GM19238 (cell line): ENCODE data around the gene BRIX1.
A peak's percentile ranks its signal among the peaks of the same experiment; 100 is the strongest.
"Not testable (repeated sequence)": the region's sequence is repeated elsewhere in the genome, so short reads cannot be mapped to it uniquely, and the experiment has no call there.

Source experiments
- DNase-seq: peaks from one replicate; pipeline ENCODE4 v3.0.0; 2011; ENCODE audit warnings: low spot score; ENCODE audit not compliant: insufficient read length

The BRIX1 gene

GRCh38 chr5:34914671-34915138 is 806 bp upstream of the BRIX1 start:
- no peak for DNase-seq

DNA sequence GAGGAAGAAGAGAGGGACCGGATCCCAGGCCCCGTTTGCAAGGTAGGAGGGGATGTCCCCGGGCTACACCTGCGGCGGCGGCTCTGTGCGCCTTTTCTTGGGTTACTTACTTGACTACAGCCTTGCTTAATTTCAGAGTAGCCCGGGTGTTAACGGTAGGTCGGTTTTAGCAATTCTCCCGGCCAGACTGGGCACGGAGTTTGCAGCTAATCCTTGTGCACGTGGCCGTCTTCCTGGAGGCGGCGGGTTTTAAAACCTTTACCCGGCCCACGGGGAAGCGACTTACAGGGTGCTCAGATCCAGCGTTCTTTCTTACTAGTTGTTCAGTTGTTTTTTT is 313 bp downstream of the BRIX1 start:
- no peak for DNase-seq

GRCh38 chr5:34916518-34916917 is 1.0 kb downstream of the BRIX1 start:
- DNase-seq: no peak

- no peak for DNase-seq
Measured at GRCh38 chr5:34918025-34918424, 2.5 kb downstream of the BRIX1 start.

DNA sequence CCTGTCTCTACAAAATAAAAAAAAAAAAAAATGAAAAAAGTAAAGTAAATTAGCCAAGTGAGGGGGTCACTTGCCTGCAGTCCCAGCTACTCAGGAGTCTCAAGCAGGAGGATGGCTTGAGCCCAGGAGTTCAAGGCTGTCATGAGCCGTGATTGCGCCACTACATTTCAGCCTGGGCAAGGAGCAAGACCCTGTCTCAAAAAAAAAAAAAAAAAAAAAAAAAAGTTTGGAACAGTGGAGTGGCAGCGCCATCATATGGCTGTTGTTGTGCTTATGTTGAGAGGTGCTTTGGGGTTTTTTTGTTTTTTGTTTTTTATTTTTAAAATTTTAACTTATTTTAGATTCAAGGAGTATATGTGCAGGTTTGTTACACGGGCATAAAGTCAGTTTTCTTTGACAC is 3.6 kb downstream of the BRIX1 start:
- no peak for DNase-seq

DNA sequence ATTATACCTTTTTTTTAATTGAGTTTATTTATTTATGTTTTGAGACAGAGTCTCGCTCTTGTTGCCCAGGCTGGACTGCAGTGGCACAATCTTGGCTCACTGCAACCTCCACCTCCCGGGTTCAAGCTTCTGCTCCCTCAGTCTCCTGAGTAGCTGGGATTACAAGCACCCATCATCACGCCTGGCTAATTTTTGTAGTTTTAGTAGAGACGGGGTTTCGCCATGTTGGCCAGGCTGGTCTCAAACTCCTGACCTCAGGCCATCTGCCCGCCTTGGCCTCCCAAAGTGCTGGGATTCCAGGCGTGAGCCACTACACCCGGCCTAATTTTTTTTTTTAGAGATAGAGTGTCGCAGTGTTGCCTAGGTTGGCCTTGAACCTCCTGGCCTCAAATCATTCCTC is 7.7 kb downstream of the BRIX1 start:
- not testable (repeated sequence) for DNase-seq

DNA sequence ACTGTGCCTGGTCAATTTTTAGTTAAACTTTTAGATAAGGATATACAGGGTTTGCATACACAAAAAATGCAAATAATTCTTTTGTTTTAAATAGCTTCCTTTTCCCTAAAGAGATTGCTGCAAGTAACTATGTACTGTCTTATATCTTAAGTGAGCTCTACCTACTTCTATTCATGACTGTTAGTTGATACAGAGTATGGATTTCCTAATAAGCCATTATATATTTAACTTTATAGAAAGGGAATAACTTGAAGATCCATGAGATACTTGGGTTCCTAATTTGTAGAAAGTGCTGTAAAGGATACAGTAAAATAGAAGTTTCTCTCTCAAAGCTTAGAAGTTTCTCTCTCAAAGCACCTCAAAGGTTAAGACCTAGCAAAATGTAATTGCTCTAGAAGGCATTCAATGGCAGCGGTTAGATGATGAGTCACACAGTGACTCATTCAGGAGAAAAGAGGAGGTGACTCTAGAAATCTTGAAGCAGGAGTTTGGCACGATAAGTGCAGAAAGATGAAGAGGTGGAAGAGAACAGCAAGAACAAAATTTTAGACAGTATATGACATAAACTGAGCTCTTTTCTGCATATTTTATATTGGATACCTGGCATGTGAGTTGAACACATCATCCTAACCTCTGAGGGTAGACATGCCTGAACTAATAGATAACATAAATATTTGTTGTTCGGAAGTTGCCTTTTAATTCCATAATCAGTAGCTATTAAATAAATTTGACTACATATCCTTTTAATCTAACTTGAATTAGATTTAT is 8.4 kb downstream of the BRIX1 start:
- DNase-seq: no peak

DNA sequence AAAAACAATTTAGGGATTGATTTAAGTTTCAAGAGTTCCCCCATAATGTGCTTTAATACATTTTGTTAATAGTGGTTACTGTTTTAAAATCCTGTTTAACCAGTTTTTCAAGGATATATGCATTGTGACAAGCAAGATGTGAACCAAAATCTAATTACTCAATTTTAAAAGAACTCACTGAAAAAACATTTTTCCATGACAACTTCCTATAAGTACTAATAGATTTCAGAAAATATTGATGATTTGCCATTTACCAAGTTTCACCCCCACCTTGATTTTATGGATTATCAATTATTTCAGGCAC is 8.9 kb downstream of the BRIX1 start:
- no peak for DNase-seq

DNA sequence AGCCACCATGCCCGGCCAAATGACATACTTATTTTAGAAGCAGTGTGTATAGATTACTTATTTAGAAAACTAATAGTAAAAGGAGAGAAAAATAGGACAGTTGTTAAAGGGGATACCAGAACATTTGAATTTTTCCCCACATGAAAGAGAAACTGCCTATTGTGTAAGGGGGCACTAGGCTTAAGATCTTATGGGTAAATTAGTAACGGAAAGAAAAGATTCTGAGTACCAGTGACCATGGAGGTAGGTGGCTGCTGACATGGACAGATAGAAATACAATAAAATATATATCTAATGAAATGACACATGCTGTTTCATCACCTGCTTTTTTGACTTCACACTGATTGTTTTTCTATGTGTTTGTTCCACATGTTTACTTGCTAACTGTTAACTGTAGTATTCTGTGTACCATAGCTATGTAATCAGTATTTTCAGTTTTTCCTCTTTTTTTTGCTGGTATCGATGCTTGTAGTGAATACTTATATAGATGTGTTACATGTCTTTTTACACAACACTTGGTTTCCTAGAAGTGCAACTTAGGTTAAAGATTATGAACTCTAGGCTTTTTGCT is 10.9 kb downstream of the BRIX1 start:
- no peak for DNase-seq

DNA sequence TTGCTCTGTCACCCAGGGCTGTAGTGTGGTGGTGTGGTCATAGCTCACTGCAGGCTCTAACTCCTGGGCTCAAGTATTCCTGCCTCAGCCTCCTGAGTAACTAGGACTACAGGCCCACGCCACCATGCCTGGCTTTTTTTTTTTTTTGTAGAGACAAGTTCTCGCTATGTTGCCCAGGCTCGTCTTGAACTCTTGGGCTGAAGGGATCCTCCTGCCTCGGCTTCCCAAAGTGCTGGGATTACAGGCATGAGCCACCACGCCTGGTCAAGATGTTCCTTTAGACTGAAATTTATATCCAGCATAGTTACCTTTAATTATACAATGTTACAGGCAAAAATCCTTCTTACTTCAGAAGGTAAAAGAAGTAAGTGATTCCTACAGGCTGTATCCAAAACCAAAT is 12.3 kb downstream of the BRIX1 start:
- DNase-seq: no peak

DNA sequence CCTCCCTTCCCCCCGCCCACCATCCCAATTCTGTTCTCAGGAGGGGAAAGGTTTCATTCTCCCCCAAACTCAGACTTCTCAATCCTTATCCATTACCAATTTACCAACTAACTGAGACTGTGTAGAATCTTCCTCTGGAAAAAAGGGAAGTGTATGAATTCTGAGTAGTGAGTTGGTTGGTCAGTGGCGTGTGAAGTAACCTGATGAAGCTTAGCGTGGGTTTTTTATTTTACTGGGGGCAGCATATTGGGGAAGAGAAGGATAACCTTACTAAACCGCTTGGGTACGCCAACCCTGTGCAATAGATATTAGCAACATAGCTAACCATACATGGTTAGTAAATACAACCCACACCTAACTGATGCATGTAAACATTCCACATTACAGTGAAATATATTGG is 12.8 kb downstream of the BRIX1 start:
- DNase-seq: no peak

DNA sequence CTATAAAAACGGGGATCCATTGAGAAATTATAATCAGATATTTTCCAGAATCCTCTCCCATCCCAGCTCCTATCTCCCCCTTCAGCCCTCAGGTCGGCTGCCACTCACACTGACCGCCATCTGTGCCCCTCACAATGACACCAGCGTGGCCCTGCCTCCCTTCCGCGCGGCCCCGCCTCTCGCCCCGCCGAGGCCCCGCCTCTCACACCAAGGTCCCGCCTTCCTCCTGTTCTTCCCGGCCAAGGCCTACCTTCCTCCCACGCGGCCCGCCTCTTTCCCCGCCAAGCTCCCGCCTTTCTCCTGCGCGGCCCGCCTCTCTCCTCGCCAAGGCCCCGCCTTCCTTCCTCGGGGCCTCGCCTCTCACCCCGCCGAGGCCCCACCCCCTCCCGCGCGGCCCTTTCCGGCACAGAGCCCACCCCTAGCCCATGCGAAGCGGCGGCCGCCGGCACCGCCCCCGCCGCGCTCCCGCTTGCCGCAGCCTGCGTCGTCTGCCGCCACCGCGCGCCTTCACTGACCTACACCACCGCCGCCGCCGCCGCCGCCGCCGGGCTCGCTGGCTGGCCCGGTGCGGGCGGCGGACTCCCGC is 13.7 kb downstream of the BRIX1 start, which contains the start of gene DNAJC21:
Gene DNAJC21, plus strand, starts transcription at position 426 of the 586 bp plus-strand sequence. CDS start 261 bp downstream, outside the sequence.
- DNase-seq: peak; percentile 91

DNA sequence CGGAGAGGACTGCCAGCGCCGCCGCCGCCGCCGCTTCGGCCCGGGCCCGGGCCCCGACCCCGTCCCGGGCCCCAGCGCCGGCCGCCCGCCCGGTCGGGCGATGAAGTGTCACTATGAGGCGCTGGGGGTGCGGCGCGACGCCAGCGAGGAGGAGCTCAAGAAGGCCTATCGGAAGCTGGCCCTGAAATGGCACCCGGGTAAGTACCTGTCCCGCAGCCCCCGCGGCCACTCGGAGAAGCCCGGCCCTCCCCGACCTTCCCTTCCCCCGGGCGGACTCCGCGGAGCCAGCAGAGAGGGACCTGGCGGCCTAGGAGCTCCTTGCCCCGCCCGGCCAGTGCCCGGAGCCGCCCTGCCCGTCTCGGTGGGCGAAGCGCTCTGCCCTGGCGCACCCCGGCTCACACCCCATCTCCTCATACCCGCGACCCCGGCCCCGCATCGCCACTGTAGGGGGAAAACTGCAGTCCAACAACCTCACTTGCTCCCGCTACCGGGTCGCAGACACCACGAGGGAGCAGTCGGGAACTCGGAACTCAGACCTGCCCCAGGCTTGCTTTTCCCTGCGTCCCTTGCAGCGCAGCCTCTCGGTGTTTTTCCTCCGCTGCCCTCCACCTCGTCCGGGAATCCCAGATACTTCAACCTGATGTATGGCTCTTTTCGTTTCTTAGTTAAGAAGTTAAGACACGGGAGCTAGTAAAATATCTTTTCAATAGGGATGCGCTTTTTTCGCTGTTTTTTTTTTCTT is 14.4 kb downstream of the BRIX1 start:
- peak; percentile 74 for DNase-seq

DNA sequence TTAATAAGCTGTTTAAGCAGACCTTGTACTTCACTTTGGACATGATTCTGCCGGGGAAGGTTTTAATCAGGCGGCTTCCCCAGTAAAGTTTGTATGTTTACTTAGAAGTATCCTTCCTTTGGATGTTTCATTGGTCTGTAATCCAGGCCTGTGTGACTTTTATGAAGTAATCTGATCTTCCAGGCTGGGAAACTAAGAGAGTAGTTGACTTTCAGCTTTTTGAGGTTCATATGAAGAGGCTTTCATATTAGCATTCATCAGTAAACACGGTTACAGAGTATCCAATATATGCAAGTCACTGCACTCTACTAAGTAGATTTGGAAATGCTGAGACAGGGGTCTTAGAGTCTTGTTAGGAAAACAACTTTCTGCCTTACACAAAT is 14.9 kb downstream of the BRIX1 start:
- no peak for DNase-seq

- no peak for DNase-seq
Measured at GRCh38 chr5:34930870-34931269, 15.4 kb downstream of the BRIX1 start.

GRCh38 chr5:34932947-34933346 is 17.4 kb downstream of the BRIX1 start:
- no peak for DNase-seq

- DNase-seq: no peak
Measured at GRCh38 chr5:34941936-34942335, 26.4 kb downstream of the BRIX1 start.

DNA sequence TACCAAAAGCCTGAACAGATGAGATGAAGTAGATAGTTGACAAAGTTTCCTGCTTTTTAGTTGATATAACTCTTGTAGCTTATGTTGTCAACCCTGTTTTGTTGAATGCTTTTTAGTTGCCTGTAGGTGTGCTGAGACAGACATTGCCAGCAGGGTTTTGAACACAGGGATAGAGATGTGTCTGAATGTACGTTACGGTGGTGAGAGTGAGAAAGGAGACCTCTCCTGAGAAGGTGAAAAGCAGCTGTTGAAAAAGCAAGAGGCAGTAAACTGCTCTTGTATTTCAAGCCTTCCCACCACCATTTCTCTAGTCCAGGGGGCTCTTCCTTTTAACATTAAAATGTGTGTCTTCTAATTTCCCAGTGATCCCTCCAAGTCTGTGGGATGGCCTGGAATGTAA is 28.5 kb downstream of the BRIX1 start:
- no peak for DNase-seq

DNA sequence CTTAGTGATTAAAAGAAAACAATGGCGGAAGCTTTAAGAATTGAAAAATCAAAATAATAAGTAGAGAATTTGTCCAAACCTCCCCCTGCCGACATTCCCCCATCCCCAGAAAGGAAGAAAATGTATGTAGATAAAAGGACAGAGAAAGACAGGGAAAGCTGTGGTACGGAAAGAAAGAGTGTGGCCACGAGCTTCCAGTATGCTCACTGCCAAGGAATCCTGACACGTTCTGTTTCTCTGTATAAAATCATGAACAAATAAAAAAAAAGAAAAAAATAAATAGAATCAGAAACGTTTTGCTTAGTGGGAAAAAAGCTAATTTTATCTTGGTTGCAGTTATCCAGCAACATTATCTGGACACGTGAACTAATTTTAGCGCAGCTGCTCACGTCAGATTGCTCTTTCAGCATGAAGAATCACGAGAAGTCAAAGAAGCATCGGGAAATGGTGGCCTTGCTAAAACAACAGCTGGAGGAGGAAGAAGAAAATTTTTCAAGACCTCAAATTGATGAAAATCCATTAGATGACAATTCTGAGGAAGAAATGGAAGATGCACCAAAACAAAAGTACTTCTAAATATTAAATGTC is 29.0 kb downstream of the BRIX1 start:
- no peak for DNase-seq

DNA sequence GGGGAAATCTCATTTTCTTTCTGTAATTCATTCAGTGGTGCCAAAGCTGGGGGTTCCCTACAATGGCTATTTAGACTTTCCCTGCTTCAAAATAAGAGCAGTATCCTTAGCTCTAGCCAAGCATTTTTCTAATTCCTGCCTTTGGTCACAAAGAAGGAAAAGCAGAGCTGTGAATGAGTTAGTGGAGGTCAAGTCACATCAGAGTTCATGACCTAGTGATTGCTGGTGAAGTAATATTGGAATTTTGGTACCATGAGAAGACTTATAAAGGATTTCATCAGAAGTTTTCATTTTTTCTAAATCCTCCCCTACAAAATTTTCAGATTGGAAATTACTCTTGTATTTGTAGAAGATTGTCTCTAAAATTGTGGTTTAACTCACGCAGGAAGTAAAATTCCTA is 41.8 kb downstream of the BRIX1 start:
- no peak for DNase-seq

DNA sequence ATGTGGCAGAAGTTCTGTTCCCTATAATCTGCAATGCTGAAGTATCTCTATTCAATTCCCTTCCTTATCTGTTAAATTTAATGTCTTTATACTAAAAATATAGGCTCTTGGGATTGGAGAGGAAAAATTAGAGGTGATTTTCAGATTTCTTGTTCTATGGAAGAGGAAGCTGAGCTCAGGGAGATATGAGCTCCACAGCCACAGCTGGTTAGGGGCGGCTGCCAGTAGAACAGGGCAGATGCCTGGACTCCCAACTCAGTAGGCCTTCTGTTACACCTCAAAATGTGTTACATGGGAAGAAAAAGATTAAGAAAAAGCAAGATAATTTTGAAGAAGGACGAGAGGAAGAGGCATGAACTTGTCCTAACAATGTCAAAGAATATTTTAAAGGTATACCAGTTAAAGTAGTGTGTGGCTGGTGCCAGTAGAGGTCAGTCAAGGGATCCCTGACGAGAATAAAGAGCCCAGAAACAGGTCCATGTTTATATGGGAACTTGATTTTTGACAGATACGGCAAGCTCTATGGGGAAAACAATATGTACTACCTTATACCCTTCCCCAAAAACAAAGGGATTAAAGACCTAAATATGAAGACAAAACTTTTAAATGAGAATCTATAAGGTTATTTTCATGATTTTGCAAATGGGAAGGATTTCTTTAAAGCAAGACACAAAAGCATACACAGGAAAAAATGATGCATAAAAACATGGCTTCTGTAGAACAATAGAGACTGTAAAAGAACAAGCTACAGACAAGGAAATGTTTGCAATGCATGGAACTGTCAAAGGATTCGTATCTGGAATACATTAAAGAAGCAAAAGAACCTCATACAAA is 42.6 kb downstream of the BRIX1 start:
- no peak for DNase-seq
